SK-N-SH treated with all-trans-retinoic acid at 6 μM for 48 hours (cell line): ENCODE results near the gene PVALB.

Source experiments
- TOX ChIP-seq: fragments of 250-450 bp; sonication (Bioruptor Pico); IDR thresholded peaks from 2 replicates; pipeline ENCODE4 v1.8.0; 2021; ENCODE audit warnings: mild to moderate bottlenecking, moderate library complexity, borderline replicate concordance
- ZFP30 ChIP-seq: fragments of 450-650 bp; formaldehyde crosslinking; IDR thresholded peaks from 2 replicates; pipeline ENCODE4 v1.5.0; 2022; ENCODE audit warnings: mild to moderate bottlenecking, moderate library complexity
- ZNF8 ChIP-seq: fragments of 450-650 bp; formaldehyde crosslinking; IDR thresholded peaks from 2 replicates; pipeline ENCODE4 v1.5.0; 2020; ENCODE audit warnings: mild to moderate bottlenecking, moderate library complexity
- TF ChIP-seq, protein P1 (sequence below): fragments of 250-450 bp; sonication (Bioruptor Pico); IDR thresholded peaks from 2 replicates; pipeline ENCODE4 v1.8.0; 2020; ENCODE audit warnings: mild to moderate bottlenecking, moderate library complexity, borderline replicate concordance

DNA sequence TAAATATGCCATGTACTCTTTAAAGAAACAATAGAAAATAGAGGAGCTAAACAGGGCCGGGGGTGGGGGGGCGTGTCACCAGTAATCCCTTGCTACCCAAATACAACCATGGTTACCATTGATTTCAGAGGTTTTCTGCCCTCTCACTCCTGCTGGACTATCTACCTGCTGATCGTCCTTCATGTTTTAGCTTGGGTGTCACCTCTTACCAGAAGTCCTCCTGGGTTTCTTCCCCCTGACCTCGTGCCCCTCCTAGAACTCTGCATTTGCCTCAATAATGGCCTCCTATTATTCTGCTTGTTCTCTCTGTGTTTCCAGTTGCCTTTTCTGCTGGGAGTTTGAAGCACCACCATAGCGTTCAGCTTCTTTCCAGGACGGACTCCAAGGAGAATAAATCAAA lies 9.4 kb upstream of the PVALB start:
- TF ChIP-seq, protein P1, sequence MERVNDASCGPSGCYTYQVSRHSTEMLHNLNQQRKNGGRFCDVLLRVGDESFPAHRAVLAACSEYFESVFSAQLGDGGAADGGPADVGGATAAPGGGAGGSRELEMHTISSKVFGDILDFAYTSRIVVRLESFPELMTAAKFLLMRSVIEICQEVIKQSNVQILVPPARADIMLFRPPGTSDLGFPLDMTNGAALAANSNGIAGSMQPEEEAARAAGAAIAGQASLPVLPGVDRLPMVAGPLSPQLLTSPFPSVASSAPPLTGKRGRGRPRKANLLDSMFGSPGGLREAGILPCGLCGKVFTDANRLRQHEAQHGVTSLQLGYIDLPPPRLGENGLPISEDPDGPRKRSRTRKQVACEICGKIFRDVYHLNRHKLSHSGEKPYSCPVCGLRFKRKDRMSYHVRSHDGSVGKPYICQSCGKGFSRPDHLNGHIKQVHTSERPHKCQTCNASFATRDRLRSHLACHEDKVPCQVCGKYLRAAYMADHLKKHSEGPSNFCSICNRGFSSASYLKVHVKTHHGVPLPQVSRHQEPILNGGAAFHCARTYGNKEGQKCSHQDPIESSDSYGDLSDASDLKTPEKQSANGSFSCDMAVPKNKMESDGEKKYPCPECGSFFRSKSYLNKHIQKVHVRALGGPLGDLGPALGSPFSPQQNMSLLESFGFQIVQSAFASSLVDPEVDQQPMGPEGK = no peak
- TF ChIP-seq TOX (CRISPR knock-in tag) = no peak
- no peak for TF ChIP-seq ZNF8 (CRISPR knock-in tag)
- no peak for TF ChIP-seq ZFP30
